Activated CD4-positive, alpha-beta T cell treated with anti-CD3 and anti-CD28 coated beads, Interleukin-2, amount 50 U/mL, for 24 hours (primary cell): ENCODE results near the gene XIRP1.

Experiments
- DNase-seq, 2 donors: peaks; one replicate each; pipeline ENCODE4 v3.0.0-alpha.2; 2020; ENCODE audit warnings: low read depth in 1 of 2, low spot score in 1 of 2

Gene XIRP1

GRCh38 chr3:39169712-39170111, 22.7 kb downstream of the XIRP1 start:
- DNase-seq, result no peak

- no peak for DNase-seq
These were observed 24.1 kb downstream of the XIRP1 start for GRCh38 chr3:39168156-39168780.

- DNase-seq, result no peak
These were observed 25.4 kb downstream of the XIRP1 start for GRCh38 chr3:39166932-39167532.

- DNase-seq, result no peak
These were observed 26.2 kb downstream of the XIRP1 start for GRCh38 chr3:39166134-39166710.

GRCh38 chr3:39165518-39165917, 26.9 kb downstream of the XIRP1 start:
- DNase-seq, result no peak

DNA sequence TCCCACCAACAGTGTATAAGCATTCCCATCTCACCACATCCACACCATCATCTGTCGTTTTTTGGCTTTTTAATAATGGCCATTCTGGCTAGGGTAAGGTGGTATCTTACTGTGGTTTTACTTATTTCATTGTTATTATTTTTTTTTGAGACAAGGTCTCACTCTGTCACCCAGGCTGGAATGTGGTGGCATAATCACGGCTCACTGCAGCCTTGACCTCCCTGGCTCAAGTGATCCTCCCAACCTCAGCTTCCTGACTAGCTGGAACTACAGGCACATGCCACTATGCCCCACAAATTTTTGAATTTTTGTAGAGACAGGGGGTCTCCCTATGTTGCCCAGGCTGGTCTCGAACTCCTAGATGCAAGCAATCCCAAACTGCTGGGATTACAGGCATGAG, 28.0 kb downstream of the XIRP1 start:
- no peak for DNase-seq

DNA sequence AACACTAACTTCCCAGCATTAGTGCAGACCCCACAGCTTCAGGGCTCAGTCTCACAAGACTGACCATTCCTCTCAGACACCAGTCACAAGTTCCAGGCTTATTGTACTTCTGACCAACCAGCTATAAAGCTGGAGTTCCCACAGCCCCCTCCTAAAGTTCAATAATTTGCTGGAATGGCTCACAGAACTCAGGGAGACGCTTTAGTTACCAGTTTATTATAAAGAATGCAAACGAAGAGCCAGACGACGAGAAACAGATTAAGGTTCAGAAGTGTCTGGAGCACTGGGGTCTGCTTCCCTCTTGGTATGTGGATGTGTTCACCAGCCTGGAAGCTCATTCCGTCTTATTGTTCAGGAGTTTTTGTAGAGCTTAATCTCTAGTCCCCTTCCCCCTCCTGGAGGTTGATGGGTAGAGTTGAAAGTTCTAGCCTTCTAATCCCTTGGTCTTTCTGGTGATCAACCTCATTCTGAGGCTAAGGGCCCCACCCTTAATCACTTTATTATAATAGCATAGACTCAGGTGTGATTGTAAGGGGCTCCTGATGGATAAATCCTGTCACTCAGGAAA, 34.2 kb downstream of the XIRP1 start:
- DNase-seq, result no peak

DNA sequence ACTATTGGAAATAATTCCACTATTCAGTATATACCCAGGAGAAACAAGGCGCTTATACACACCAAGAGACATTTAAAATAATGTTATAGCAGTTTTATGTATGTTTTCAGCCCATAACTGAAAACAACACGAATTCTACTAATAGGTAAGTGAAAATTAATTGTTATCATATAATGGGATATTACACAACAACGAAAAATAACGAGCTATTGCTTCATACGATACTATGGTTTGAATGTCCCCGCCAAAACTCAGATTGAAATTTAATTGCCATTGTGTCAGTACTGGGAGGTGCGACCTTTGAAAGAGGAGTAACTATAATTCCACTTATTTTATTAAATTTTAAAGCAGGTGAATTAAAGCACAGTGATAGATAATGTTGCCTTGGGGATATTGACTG, 35.0 kb downstream of the XIRP1 start:
- DNase-seq, result no peak

- DNase-seq, result no peak
These were observed 36.0 kb downstream of the XIRP1 start for GRCh38 chr3:39156421-39156820.

DNA sequence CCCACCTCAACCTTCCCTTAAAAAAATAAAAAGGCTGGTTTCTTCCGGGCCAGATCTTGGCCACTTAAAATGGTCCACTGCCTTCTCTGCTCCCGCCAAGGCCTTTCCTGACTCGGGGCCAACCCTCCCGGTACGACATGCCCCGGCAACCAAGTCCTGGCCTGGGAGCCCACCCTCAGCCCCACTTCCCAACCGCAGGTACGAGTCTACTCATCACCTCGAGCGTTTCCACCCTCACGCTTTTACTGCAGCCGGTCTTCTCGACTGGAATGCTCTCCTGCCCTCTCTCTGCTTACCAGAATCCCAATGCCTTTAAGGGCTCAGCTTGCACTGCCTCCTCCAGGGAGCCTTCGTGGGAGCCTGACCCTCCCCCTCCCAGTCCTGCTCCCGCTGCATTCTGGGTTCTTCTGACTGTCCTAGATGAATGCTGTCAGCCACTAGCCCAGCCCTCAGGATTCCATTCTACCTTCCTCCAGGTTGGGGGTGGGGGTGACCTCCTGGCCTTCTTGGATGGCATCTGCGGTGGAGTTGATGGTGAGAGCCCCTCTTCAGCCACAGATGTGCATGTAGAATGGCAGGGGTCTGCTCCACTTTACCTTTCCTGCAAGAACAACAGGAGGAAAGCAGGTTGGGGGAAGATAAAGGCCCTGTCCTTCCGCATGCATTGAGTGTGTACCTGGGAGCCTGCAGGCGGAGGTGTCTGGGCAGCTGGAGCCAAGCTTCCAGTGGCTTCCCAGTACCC, 37.9 kb downstream of the XIRP1 start:
- DNase-seq, result no peak

- DNase-seq, result no peak
These were observed 38.5 kb downstream of the XIRP1 start for GRCh38 chr3:39153977-39154279.

GRCh38 chr3:39150803-39151631, 41.4 kb downstream of the XIRP1 start:
- peak in 1 of 2 donors; percentile 62 for DNase-seq

DNA sequence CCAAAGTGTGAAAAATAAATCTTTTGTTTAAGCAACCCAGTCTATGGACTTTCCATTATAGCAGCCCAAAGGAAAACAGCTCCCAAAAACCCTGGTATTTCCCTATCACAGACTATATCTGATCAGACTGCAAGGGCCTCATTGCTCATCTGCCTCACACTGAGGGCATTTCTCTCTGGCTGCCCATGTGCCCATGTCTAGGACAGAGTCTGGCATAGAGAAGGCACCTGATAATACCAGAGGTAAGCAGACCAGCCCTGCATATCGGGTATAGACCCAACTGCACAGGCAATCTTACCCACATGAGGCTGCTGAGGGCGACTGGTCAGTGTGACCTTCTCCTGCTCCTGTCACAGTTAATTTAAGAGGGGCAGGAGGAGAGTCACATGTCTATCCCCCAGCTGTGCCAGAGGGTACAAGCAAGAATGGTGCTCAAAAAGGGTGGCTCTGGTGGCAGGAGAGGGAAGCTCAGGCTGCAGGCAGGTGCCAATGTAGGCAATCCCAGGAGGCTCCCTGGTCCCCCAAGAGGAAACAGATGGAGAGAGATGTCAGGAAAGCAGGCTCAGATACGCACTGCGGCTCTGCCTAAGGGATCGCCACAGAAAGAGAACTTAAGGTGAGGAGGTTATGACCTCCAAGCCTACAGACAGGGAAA, 42.1 kb downstream of the XIRP1 start:
- no peak for DNase-seq

DNA sequence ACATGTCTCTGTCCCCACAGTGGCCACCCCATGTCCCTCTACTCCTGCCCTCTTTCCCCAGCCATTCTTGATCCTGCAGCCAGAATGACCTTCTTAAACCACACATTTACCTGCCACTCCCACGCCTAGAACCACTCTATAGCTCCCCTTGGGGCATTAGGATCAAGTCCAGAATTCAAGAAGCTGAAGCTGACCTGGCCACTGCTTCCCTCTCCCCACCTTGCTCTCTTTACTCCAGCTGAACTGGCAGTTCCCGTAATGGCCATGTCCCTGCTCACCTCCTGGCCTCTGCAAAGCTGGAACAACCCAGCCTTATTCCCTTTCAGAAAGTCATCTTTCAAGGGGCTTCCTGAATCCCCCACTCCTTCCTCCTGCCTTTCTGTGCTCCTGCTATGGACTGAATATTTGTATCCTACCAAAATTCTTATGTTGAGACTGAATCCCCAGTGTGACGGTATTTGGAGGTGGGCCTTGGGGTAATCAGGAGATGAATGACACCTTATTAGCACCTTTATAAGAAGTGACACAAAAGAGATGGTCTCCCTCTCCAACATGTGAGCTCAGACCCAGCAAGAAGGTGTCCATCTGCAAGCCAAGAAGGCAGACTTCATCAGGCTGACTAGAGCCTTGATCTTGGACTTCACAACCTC, 42.8 kb downstream of the XIRP1 start:
- no peak for DNase-seq

- DNase-seq, result no peak
These were observed 43.3 kb downstream of the XIRP1 start for GRCh38 chr3:39149059-39149455.

DNA sequence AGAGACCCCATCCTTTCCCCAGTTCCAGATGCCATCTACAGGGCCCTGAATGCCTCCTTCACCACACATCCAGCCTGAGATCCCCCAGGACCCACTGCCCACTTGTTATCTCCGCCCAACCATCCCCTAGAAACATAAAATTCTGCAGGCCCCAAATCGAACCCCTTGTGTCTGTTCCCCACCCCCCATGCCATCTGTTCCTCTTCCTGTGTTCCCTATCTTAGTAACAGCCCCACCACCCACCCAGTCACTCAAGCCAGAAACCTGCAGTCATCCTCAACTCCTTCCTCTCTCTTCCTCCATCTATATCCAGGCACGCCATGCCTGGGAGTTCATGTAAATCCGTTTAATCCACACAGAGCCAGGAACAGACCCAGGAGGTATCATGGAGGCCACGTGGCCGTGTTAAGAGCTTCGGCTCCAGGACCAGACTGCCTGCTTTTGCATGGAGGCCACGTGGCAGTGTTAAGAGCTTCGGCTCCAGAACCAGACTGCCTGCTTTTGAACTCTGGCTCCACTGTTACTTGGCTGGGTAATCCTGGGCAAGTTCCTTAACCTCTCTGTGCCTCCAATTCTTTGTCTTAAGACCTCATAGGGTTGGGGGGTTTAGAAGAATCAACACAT, 43.8 kb downstream of the XIRP1 start:
- DNase-seq, result no peak

GRCh38 chr3:39147711-39148434, 44.5 kb downstream of the XIRP1 start:
- no peak for DNase-seq

DNA sequence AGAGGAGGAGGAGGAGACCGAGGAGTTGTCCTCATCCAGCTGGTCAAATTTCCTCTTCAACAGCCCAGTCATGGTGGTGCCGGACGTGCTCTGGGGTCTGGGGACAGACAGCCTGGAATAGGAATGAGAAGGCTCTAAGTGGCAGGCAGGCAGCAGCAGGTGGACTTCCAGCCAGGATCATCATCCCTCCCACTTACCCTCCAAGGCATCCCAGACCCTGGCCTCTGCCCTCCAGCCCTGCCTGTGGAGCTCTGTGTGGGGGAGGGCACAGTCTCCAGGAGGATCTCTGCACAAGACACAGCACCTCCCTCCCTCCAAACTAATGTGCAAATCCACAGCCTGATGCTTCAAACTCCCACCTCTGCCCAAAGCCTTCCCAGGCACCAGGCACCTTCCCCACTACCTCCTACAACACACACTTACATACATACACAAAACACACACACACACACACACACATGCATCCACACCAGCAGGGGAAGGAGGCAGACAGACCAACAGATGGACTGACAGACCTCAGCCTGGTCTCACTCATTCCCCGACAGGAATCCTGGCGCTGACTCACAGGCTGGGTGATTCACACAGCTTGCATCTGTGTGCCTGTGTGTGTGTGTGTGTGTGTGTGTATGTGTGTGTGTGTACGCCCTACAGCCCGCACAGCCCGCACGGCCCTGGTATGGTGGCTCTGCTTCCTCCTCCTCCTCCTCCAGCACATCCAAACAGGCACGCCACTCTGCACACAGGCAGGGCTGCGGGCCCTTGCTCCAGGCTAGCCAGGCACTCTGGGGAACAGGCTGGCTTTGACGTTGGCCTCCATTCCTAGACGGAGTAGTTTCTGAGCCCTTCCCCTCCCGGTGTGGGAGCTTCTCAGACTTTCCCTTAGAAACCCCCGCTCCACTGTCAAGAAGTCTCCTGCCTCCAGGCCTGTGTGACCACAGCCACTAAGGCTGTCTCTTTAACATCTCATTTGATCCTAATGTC, 45.5 kb downstream of the XIRP1 start:
- DNase-seq, result peak; percentile 40 to 73
